NCI-H2029 treated with DMSO at 0.1 percent for 48 hours (cell line): ENCODE data around the gene GRIK3.
"Not testable (repeated sequence)": the region's sequence is repeated elsewhere in the genome, so short reads cannot be mapped to it uniquely, and the experiment has no call there.

Experiments
- DNase-seq: peaks from one replicate; lab custom pipeline; 2025; lab: John Stamatoyannopoulos, UW

GRIK3 gene

DNA sequence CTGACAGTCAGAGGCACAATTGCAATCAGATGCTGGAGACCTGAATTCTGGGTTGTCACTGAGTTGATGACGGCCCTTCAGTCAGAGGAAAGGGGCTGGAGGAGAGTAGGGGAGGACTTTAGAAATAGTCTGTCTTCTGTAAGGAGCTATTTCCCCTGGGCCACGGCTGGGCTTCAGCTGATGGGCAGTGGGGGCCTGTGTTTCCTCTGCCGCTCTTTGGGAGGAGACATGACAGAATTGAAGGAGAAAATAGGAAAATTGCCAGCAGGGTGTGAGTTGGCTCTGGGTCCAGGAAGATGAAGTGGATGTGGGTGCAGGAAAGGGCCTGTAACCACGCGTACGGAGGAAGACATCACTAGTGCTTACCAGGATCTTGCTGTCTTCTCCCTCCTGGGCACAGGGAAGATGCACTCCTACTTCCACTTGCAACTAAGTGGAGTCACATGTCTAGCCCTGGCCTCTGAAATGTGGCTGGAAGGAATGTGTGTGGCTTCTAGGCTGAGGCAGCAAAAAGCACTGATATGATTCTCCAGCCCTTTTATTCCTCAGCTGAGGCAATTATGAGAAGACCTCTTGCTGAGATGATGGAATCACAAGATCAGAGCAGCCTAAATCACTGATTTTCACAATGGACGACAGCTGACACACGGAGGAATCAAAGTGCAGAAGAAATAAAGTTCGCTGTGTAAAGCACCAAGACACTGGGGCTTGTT is 250.0 kb downstream of the GRIK3 start:
- no peak for DNase-seq

DNA sequence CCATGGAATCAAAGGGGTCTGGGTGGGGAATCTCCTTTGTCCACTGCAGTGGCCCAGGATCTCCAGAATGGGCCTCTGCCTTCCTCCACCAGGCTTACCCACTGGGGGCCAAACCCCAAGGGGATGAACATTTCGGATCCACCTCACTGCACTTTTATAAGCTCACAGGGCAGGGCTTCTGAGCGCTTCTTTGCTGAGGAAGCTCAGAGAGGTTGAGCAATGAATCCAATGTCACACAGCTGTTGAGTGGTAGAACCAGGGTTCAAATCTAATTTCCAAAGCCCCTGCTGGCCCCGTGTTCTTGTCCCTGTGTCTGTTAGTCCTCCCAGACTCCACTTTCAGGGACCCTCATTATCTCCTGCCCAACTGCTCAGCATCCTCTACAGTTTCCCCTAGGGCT is 250.8 kb downstream of the GRIK3 start:
- no peak for DNase-seq

DNA sequence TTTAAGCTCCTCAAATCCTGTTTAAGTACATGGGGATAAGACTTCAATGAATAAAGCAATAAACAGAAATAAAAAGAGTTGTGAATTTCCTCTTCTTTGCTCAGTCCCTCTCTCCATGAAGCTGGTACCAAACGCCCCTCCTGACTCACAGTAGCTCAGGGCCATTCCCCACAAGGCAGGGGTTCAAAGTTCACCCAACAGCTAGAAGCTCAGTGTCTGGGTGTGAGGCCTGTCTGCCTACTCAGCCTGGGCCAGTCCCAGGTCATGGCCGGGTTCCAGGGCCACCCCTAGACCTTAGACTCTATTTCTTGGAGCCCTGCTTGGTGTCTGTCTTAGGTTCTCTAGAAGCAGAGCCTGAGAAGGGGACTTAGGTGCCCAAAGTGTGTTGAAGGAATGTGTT is 251.5 kb downstream of the GRIK3 start:
- DNase-seq: no peak

DNA sequence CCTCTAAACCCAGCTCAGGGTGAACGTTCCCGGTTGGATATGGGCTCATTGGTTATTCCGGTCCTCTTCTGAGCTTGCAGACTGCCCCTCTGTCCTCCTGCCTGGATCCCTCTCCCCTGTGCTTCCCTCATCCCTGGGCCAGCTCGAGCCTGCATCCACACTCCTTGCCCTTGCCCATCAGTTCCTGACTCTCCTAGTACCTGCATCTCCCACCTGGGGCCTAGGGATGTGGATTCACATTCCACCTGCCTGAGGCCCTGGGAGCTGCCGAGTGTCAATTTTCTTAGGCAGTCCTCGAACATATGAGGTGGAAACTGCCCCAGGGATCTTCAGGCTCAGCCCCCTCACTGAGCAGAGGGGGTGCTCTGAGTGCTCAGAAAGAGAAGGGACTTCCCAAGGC is 252.2 kb downstream of the GRIK3 start:
- no peak for DNase-seq

DNA sequence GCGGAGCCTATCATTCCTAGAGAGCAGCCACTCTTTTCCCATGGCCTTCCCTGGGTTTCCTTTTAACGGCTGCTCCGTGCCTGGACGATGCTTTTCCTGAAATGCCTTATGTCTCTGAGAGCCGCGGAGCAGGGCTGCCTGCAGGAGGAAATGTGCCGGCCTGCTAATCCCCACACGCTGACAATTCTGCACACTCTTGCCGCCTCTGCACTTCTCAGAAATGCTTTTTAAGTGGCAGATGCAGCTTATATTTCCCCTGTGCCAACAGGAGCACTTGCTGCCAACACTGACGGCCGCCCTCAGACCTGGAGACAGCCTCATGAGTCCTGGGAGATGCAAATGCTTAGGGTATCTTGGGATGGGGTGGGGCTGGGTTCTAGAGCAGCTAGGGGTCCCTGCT is 253.2 kb downstream of the GRIK3 start:
- DNase-seq: peak; percentile 64

DNA sequence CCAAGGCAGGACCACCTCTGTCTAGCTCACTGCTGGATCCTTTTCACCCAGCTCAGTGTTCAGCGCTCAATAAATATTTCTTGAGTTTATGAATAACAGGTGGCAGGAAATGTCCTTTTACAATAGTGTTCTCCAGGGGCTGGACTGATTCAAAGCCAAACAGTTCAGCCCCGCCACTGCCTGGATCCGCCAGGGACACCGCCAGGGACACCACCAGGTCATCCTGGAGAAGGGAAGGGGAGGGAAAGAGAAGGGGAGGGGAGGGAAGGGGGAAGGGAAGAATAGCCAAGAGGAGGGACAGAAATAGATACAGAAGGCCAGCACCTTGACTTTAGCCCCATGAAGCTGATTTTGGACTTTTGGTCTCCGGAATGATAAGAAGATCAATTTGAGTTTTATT is 255.6 kb downstream of the GRIK3 start:
- DNase-seq: peak; percentile 90

DNA sequence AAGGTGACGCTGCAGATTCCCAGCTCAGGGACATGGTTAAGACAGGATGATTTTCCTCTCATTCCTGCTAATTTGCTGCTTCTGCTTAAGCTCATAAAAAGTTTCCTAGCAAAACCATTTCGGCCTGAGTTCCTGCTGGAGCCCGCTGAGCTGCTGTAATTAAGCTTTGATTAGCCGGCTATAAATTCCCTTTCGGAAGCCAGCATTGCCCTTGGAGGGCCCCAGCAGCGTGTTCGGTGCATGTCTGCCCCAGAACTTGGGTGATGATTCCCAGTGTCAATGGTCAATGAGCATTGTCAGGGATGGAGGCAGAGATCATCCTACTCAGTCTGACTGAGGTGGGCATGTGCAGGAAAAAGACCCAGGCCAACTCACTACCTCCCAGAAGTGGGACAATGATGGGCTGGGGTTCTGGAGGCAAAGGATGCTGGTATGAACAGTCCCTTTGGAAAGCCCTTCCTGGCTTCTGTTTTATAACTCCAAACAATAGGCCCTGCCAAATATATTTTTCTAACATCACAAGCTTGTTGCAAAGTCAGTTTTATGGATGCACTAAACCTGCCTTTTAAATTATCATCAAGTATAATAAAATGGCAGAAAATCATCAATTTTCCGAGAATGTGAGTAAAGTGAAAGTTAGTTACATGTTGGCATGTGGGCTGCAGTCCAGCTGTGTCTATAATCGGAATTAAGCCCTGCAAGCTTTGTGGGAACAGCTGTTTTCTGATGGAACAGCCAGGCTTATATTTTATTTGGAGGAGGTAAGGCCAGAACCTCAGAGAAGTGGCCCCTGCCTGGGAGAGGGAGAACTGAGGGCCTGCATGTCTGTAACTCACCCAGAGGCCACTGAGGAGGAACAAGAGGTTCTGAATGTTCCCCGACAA is 257.1 kb downstream of the GRIK3 start:
- no peak for DNase-seq

DNA sequence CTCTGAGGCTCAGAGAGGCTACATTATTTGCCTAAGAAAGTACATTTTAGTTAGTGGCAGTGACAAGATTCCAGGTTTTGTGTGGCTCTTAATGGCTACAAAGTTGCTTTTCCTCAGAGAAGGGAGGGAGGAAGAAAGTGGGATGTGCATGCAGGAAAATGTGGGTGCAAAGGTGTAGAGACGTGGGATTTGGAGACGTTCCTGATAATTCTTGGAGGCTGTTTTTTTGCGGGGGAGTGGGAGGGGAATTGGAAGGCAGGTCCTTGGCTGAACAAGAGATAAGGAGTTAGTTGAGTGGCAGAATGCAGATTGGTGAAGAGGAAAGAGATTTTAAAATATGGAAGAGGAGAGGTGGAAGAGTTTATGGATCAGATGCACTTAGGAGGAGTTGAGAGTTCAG is 258.1 kb downstream of the GRIK3 start:
- no peak for DNase-seq

DNA sequence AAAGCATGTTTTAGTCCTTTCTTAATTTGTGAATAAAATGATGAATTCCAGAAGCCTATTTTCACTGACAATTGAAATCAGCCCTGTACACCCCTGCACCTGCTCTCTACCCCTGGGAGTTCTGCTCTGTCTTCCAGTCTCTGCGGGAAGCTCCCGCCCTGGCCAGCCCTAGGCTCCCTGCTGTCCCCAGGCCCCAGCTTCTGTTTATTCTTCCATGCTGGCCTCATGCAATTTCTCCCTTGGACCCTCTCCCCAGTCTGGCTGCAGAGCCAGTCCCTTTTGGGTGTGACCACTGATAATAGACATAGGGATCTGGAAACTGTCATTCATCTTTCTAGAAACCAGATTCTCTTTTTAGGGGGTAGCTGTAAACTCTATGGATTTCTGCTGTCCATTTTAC is 258.6 kb downstream of the GRIK3 start:
- DNase-seq: no peak

DNA sequence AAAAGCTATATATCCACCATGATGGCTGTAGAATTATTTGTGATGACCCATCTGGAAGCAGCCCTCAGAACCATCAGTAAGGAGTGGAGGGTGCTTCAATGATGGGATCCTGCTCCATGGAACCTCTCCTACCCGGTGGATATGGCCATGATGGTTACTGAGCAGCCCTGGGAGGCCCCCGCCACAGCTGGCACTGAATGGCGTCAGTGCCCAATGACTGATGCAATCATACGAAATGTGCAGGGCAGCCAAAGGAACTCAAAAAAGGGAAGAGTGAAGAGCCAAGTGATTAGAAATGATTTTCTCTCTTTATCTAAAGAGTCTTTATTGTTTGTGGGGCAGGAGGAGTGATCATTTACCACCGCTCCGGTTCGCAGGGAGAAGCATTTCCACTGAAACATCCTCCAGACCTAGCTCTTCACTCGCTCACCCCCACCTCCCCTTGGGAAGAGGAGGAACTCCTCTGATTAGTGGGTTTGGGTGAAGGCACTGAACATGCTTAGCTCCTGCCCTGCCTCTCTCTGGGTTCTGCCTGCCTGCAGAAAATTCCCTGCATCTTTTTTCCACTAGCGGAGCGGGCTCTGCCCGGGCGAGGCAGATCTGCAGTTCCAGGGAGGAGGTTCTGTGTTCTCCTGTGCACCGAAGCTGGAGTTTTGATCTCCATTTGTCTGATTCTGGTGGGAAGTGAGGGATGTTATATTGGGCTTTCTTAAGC is 260.3 kb downstream of the GRIK3 start:
- DNase-seq: no peak

DNA sequence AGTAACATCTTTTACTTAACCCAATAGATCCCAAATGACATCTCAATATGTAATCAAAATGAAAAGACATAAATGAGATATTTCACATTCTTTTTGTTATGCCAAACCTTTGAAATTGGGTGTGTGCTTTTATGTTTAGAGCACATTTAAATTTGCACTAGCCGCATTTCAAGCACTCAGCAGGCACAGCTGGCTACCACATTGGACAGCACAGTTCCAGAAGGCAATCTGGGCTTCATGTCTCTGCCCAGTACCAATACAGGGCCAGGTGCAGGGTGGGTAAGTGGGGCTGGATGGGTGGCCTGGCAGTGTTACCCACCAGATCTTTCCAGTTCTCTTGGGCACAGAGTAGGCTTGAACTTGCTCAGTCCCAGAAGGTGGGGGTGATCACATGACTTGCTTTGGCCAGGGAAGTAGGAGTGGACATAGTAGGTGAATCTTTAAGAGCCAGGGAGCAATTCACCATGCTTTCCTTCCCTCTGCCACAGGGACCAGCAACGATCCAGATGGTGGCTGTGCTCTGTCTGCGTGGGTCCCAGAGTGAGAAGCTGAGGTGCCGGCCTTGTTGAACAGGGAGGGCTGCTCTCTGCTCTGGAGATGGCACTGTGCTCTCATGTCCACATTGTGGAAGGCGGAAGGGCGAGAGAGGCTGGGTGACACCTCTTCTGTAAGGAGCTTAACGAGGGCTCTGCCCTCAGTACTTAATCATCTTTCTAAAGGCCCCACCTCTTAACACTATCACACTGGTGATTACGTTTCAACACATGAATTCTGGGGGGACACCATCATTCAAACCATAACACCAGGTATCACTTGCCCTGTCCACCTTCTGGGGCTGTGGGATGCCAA is 261.4 kb downstream of the GRIK3 start:
- peak; percentile 58 for DNase-seq

DNA sequence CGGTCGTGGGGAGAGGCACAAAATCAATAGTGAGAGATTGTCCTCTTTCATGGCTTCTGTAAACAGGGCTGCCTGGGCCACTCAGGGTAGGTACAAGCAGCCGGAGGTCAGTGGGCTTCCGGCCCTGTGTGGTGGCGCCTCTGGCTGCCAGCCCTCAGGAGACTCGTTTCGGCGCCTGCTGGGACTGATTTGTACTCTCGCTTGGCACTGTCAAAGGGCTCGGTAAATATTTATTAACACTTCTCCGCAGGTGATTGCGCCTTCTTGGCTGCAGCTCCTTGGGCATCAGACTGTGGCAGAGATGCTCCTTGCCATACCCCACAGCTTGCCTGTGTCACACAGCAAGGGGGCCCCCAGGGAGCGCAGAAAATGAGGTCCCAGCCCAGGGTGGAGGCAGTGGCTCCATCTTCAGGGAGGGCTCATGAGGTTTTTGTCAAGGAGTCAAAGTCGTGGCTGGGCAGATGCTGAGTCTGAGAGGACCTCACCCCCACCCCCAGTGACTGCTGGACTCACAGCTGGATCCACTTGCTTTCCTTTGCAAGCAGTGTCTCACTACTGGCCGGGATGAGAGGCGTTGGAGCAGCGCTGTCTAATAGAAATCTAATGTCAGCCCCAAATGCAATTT is 262.5 kb downstream of the GRIK3 start:
- DNase-seq: peak; percentile 99

DNA sequence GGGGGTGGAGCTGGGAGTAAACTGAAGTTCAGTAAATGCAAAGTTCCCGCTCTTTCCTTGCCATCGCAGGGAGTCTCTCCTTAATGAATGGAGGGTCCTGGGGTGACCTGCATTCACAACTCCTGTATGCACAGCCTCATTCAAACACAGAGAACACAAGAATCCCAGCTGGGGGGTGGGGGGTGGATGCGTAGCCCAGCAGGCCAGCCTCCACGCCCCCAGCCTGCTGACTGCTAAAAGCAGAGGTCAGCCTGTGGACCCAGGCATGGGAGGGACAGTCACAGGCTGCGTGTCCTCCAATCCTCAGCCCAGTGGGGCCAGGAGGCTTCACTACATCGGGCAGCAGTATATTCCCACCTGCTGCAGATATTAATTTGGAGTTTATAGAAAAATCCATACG is 263.1 kb downstream of the GRIK3 start:
- no peak for DNase-seq

DNA sequence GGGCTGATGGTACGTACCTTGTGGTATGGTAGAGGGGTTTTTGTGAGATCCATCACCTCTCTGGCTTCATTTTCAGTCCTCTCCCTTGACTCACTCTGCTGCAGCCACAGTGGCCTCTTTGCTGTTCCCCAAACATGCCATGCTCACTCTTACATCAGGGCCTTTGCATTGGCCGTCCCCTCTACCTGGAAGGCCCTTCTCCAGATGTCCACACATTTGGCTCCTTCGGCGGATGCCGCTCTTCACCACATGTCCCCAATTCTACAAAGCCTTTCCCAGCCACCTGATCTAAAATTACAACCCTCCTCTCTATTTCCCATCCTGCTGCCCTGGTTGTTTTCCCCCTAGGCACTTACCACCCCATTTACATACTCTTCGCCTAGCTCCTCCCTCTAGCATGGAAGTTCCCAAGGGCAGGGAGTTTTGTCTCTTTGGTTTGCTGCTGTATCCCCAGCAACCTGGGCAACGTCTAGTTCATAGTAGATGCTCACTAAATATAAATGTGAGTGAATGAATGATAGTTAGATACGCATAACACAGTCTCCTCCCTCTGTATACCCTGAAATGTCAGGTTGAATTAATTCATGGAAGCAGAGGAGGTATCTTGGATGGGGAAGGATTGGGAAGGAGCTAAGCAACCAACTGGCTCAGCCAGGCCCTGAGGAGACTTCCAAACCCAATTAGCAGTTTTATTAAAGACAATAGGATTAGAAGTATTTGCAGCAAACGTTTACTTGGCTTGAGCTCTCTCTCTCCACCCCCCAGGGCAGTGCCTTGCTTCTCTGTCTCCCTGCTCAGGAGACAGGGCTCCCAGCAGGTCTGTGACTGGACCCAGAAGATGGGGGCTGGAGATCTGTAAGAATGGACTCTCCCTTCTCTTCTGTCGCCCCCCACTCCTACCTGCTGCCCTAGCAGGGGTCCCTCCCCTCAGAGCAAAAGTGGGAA is 264.2 kb downstream of the GRIK3 start:
- no peak for DNase-seq

DNA sequence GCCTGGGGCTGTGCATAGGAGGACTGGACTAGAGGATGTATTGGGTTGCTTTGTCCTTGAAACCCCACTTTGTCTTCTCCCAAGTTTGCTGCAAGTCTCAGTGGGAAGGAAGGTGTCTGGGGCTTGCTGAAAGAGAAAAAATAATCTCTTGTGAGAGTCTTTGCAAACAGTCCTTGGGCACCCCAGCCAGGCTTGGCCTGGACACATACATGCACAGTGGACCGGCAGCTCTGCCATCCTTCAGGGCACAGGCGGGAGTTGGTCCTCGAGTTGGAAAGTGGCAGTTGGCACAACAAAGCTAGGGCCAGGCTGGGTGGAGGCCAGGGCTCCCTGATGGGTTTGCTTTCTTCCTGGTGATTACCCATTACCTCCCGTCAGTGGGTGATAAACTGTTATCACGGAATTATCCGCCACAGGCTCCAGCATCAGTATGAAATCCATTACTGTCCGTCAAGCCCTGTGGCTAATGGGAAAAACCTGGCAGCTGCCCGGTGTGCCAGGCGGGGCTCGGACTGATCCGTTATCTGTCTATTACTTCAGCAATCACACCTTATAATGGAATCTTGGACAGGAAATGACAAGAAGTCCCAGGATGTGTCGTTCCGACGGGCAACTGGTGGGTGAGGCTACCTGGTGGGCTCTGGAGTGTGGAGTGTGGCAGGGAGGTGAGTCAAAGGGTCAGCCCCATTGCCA is 265.7 kb downstream of the GRIK3 start:
- peak; percentile 77 for DNase-seq

DNA sequence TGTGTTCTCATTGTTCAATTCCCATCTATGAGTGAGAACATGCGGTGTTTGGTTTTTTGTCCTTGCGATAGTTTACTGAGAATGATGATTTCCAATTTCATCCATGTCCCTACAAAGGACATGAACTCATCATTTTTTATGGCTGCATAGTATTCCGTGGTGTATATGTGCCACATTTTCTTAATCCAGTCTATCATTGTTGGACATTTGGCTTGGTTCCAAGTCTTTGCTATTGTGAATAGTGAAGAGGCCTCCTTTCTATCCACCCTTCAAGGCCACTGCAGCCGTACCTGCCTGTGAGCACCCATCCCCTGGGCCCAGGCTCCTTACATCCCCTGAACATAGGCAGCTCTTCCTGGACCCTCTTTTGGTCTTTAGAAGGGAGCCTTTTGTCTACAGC is 266.9 kb downstream of the GRIK3 start:
- not testable (repeated sequence) for DNase-seq

DNA sequence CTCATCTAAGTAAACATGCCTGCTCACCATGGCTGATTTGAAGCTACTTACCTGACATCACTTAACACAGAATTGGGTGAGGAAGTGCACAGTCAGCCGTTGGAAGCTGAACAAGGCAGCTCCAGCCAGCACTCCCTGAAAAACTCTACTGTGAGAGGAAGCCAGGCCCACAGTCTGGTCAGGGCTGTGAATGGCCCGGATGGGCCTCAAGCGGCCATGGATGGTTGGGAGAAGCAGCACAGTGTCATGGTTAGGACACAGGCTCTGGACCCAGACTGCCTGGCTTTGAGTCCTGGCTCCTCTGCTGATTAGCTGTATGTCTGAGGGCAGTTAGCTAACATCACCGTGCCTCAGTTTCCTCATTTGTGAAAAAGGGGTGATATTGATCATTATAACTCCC is 267.8 kb downstream of the GRIK3 start:
- peak; percentile 99 for DNase-seq

DNA sequence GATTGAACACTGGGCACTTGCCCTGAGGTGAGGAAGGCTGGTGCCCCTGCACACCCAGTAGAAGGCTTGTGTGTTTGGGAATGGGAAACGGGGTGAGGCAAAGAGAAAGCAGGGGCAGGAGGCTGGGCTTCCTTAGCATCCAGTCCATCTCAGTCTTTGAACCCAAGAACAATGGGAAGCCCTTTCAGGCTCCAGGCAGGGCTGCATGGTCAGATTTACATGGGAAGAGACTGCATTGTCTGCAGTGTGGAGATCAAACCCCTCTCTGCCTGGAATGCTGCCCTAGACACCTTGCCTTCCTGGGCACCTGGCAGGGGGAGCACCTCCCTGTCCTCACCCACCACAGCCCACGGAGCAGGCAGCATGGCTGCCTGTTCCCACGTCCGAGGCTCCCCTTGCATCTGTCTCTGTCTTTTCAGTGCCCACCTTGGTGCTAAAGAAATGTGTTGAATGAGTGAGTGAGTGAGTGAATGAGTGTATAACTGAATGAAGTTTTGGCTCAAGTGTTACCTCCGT is 268.5 kb downstream of the GRIK3 start:
- DNase-seq: peak; percentile 85

DNA sequence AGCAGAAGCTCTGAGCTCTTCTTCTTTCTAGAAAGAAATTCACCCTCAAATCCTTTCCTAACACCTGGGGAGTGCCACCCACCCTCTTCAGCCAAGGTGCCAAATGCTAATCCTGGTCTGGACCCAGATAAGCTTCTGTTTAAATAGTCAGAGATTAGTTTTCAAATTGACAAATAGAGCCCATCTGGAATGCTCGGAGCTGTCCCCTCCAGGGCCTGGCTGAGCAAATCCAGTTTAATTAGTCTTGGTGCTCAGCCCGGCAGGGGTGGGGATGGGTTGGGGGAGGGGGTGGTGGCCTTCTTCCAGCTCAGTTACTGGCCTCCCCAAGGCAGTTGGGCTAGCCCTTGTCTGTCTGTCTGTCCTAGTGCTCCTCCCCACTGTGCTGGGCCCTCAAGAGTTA is 269.5 kb downstream of the GRIK3 start:
- DNase-seq: peak; percentile 89
